GM18505 (cell line): ENCODE measurements around the gene SINHCAF.

Experiments
- ATAC-seq: cut with Tn5 transposase; IDR thresholded peaks from one replicate; pipeline ENCODE4 v1.9.1; 2021; ENCODE audit not compliant: unreplicated experiment
- POLR2A ChIP-seq: IDR thresholded peaks from 4 replicates; pipeline ENCODE4 v1.6.1; 2011; ENCODE audit warnings: borderline replicate concordance; ENCODE audit not compliant: insufficient read depth, insufficient read length; ENCODE audit errors: extremely low read depth

Gene SINHCAF

GRCh38 chr12:31233061-31233730 lies 92.8 kb downstream of the SINHCAF start:
- no peak for TF ChIP-seq POLR2A
- ATAC-seq: no peak

DNA sequence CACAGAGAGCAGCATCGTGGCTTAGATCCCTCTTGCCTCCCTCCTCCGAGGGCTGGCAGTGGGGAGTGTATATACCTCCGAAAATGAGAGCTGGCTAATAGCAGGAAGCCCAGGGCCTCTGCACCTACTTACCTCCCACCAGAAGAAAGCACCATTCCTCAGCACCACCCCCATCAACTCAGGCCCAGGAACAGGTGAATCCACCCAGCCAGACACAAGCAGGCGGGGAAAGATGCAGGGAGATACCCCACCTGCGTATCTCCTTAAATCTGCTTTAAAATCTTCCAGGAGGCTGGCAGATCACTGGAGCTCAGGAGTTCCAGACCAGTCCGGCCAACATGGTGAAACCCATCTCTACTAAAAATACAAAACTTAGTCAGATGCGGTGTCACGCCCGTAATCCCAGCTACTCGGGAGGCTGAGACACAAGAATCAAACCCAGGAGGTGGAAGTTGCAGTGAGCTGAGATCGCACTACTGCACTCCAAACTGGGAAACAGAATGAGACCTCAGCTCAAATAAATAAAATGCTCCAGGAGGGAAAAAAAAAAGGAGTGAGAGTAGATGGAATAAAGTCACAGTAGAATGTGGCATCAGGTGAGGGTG lies 93.5 kb downstream of the SINHCAF start:
- no peak for TF ChIP-seq POLR2A
- no peak for ATAC-seq

DNA sequence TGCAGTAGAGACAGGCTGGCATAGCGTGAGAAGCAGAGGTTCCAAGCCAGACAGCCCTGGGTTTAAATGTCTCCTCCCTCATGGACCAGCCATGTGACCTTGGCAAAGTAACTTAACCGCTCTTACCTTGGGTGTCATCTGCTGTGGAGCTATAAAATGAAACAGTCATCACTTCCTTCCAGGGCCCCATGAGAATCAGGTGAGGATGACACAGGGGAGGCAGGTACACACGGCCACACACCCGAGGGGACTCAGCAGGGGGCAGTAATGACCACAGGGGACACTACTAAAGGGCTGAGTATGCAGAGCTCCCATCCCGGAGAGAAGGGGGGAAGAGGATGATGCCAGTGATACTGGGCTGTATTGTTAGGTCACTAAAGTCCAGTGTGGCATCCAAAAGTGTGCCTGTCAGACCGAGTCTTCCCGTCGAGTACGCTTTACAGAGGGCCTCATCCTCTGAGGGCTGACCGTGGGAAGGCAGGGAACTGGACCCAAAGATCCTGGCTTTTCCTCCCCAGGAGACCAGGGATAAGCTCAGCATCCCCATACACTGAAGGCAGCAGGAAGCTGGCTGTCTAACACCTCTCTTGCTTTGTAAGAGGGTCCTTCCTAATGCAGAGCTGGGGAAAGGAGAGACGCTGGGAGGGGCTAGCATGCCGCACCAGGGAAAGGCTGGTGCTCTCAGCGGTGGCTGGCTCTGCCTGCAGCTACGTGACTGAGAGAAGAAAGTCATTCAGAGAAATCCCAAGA lies 94.2 kb downstream of the SINHCAF start:
- no peak for ATAC-seq
- no peak for TF ChIP-seq POLR2A
